Inflammatory macrophage treated with lipopolysaccharide for 1 hour (primary cell): ENCODE results near the gene THNSL1.
"Not testable (repeated sequence)": the region's sequence is repeated elsewhere in the genome, so short reads cannot be mapped to it uniquely, and the experiment has no call there.

ENCODE experiments used
- DNase-seq, 2 donors: peaks; one replicate each; pipeline ENCODE4 v3.0.0-alpha.2; 2020 to 2022

The THNSL1 gene, protein sequence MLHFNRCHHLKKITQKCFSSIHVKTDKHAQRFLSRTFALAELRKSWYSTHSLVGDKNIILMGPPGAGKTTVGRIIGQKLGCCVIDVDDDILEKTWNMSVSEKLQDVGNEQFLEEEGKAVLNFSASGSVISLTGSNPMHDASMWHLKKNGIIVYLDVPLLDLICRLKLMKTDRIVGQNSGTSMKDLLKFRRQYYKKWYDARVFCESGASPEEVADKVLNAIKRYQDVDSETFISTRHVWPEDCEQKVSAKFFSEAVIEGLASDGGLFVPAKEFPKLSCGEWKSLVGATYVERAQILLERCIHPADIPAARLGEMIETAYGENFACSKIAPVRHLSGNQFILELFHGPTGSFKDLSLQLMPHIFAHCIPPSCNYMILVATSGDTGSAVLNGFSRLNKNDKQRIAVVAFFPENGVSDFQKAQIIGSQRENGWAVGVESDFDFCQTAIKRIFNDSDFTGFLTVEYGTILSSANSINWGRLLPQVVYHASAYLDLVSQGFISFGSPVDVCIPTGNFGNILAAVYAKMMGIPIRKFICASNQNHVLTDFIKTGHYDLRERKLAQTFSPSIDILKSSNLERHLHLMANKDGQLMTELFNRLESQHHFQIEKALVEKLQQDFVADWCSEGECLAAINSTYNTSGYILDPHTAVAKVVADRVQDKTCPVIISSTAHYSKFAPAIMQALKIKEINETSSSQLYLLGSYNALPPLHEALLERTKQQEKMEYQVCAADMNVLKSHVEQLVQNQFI

DNA sequence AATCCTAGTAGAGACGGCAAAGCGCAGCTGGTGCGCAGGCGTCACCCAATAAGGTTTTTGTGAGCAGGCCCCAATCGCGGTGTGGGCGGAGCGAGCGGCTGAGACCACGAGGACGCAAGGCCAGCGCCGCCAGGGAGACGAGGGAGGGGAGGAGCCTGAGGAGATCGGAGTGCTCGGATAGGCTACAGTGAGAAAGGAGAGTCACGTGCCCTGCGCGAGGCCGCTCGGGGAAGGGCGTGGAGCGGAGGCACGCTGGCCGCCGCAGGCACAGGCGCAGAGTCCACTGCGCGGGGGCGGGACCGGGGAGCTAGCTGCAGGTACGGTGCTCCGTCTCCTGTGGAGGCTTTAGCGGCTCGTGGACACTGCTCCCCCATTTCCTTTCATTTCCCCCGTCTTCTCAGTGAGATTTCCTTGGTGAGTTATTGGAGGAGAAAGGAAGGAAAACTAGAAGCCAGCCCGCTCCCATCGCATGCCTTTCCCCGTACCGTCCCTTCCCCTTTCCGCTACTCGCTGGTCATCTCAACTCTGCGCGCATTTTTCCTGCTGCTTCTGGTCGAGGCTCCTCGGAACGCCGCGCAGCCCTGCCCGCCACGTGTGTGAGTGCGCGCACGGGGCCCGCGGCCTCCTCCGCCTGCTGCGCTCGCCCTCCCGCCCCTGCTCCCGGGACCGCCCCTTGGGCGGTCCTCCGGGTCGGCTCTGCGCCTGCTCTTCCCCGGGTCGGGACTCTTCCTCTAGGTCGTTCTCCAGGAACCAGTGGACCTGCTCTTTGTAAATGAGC lies at the start of gene THNSL1:
TSS of gene THNSL1 (plus strand) at position 237 of the 778 bp plus-strand sequence. CDS start 6,612 bp downstream, outside the sequence.
- peak; percentile 96 to 99 for DNase-seq

DNA sequence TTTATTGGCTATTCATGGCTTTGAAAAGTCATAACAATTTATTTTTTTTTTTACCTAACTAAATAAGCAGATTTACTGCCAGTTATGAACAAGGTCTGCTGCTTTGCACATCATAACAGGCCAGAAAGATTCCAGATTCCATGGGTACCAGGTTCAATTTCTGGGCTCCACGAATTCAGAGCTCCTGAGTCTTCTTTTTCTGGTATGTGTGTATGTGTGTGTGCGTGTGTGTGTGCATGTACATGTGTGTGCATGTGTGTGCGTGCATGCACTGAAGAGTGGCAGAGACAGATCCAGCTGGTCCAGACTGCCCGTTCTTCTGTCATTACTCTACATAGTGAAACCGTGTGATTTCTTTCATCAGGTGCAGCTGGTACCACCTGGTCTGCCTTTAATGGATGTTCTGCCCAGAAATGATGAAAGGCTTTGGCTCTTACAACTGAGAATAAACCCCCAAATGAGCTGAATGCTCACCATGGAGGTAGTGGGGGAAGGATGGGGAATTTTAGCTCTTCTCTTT lies 49.4 kb upstream of the THNSL1 start:
- no peak for DNase-seq

DNA sequence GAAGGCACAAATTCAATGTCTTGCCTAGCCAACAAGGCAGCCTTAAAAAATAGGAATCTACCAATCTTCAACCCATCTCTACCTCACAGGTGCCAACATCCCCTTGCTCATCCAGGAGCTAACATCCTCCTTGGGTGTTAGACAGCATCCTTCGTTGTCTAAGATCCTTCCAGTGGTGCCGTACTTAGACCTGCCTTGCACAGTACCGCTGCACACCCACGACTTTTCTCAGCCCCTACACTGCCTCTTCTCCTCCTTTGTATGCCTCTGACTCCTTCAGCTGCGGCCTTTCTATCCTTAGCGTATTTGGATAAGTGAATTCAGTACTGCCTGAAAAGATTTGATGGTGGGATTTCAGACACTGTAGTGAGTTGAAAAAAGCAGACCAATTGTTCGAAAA lies 48.1 kb upstream of the THNSL1 start:
- no peak for DNase-seq

DNA sequence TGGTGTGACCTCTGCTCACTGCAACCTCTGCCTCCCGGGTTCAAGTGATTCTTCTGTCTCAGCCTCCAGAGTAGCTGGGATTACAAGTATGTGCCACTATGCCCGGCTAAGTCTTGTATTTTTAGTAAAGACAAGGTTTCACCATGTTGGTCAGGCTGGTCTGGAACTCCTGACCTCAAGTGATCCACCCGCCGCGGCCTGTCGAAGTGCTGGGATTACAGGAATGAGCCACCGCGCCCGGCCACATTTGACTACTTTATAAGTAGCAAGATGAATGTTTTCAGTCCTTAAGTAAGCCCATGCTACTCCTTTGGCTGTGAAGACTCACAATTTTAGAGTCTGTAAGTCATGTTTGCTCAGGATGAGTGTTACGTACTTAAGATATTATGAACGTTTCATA lies 47.5 kb upstream of the THNSL1 start:
- DNase-seq, result not testable (repeated sequence)

DNA sequence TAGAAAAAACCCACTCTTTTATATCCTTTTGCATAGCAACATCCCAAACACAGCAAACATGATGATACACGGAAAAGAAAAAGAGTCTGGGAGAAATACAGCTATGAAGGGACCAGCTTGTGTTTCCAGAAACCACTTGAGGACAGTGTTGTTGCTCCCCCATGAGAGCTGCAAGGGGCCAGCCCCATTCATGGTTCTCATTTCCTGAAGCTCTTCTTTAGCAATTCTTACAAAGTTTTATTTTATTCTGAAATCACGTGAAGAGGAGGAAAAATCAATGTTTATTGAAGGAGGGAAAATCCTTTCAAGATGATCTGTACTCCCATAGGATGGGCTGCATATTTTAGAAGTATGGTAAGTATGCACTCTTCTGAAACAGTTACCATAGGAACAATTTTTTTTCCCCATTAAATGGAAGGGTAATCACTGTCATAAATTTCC lies 46.6 kb upstream of the THNSL1 start:
- DNase-seq, result no peak

DNA sequence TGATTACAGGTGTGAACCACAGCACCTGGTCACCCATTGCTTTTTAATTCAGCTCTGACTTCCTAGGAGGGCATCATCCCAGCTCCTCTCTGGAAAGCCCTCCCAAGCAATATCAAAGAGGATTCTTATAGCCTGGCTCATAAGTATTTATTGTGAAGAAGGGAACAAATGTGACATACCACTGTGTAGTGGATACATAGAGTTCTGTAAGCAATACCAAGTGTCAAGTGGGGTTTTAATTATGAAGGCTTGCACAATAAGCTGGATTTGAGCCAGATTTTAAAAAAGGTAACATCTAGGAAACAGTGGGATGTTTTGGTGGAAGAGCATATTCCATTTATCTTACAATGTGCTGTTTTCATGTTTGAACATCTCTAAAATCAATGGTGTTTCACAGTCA lies 45.0 kb upstream of the THNSL1 start:
- DNase-seq, result no peak

DNA sequence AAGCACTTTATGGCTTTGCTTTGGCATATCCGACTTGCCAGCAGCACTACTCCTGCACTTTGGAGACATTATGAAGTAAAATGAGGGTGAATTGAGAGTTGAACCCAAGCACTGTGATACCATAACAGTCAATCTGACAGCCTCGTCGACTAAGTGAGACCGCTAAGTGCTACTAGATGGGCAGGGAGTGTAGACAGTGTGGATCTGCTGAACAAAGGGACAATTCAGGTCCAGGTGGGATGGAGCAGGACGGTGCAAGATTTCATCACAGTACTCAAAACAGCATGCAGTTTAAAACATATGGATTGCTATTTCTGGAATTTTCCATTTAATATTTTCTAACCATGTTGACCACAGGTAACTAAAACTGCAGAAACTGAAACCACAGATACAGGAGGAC lies 43.2 kb upstream of the THNSL1 start:
- DNase-seq, result no peak

DNA sequence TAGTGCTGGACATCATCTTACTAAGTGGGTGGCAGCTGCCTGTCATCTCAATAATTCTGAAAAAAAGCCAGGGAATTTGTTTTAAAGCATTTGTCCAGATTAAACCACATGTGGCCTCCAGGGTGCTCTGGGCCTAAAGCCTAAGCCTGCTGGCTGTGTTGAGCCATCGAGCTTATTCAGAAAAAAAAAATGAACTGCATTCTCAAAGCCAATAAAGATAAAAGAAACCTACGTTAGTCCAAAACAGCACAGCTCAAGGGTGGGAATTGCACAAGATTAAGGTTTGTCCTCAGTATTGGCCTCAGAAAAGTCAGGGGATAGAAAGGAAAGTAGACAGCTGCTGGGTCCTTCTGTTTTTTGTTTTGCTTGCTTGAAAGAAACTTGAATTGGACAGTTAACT lies 41.4 kb upstream of the THNSL1 start:
- no peak for DNase-seq

DNA sequence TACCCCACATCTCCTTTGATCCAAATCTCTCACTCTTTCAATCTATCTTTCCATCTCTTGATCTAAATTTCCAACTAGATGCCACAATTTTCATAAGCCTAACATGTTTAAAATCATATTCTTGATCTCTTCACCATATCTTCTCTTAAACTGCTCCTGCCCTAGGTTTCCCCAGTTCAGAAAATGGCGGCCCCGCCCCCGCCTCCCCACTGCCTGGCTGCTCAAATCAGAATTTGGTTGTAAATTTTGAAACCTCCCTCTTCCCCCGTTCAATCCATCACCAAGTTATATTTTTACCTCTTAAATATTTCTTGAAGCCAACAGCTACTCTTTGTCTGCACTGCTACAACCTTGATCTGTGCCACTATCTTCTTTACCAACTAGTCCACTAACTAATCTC lies 36.7 kb upstream of the THNSL1 start:
- DNase-seq, result no peak

DNA sequence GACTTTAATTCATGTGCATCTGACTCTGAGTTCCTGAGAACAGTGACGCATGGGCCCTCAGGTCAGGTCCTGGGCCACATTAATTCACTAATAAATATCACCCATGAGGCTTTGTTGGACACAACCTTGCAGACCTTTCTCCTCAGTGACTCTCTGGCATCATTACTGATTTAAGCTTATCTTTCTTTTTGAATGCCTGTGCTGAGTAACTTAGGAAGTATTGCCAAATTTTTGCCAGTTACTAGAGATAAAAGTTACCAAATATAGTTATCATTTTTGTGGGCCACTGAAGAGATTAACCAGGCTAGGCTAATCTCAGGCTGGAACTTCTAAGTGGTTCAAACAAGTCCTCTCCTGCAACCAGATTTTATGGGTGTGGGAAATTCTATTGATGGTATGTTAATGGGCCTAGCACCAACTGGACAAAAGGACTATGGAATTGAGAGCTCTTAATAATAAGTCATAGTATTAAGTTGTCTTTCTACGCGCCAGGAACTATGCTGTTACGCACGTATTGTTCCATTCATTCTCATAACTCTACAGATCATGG lies 35.2 kb upstream of the THNSL1 start:
- DNase-seq, result no peak

DNA sequence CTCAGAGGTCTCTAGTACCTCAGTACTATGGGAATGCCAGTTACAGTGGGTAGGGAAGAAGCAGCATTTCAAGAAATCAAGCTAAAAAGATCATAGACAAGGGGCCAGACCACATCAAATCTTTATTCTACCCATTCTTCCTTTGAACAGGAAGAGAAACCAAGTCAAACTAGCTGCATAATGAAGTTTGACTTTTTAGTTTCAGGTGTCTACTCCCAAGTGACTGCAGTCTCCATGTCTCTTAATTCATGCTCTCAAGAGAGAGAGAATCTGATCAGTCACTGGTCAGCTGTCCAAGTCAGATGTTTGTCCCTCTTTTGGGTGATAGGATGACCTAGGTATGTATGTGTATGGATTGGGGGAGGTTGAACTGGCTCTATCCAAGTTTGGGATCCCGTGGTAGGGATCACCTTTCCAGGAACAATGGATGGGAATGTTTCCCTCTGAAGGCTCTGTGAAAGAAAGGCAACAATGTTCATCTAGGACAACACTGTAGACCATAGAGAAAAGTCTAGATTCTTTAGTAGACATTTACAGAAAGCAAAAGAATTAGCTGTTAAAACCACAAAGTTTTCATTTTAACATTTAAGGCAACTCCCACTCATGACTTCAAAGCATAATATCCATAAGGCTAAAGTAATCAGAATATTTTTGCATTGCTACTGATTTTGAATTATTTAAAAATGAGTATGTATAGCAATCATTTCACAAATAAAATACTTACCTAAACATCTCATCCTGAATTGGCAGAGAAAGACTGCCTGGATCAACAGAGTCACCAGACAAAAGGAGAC lies 33.9 kb upstream of the THNSL1 start:
- DNase-seq, result no peak

DNA sequence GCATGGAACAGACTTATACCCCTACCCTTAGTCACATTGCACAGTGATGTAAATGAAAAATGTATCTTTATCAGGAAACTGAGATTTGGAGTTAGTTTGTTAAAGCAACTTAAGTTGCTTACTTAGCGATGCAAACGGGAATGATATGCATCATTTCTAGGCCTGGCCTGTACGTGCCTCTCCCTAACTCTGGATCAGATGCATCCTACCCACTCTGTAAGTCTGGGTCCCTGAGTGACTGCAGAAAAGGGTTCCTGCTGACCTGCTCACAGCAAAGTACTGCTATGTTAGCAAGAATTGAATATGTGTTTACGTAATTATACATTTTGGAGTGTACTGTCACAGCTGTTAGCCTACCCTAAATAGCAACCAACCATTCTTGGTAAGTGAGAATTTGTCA lies 33.3 kb upstream of the THNSL1 start:
- no peak for DNase-seq

DNA sequence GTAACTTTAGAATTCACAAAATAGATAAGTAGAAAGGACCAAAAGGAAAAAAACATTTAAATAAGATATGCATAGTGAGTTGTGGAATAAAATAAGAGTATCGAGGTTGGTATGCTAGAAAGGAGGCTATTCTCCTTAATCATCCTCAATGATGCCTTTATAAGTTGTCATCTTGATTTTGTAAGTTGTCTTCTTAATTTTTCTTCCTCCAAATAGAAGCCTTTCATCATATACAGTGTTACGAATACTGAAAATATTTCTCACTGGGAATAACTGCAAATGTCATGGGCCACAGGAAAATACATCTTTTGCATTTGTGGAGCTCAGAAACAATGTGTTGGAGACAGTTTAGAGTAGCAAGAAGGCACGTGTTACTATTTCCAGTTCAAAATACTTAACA lies 32.5 kb upstream of the THNSL1 start:
- no peak for DNase-seq

DNA sequence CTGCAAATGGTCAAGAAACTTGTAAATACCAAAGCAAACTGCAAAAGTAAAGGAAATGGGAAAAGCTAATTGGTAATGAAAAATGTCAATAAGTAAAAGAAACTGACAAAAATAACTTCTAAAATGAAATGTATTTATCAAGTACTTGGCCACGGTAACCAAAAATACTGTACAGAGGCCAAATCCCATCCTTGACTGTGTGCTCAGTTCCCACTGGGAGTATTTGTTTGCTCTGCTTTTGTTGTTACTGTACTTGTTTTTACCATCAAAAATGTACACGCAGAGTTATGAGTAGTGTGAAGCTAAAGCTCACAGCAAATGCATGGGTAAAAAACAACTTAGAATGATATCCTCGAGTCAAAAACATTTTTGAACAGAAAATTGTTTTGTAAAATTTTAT lies 31.5 kb upstream of the THNSL1 start:
- no peak for DNase-seq

DNA sequence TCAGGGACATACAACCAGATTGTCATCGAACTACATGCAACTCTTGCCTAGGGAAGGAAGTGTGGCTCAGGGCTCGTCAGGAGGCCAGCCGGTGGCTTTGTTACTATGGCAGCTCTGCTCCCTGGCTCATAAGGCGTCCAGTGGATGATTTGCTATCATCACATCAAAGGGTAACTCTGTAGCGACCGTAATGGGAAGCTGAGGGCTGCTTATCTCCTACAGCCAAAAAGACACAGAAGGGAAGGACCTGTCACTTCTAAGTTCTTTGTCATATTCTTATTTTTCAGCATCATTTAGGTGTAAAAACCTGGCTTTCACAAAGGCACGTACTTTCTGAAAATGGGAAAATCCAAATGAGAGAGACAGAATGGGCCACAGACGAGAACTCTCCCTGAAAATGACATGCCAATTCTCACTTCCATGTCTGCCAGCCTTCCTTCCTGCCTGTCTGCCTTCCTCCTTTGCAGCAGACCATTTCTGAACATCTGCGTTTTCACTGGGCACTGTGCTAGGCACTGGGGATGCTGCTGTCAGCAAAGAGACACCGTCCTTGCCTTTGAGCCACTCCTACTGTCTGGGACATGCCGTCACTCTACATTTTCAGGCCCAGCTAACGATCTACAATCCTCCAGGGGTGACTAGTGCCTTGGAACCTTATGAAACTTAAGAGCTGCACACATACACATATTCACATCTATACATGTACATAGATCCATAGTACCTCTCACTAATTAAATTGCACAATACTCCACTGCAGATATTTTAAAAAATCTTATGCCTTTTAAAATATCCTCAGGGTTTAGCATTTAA lies 27.4 kb upstream of the THNSL1 start:
- no peak for DNase-seq

DNA sequence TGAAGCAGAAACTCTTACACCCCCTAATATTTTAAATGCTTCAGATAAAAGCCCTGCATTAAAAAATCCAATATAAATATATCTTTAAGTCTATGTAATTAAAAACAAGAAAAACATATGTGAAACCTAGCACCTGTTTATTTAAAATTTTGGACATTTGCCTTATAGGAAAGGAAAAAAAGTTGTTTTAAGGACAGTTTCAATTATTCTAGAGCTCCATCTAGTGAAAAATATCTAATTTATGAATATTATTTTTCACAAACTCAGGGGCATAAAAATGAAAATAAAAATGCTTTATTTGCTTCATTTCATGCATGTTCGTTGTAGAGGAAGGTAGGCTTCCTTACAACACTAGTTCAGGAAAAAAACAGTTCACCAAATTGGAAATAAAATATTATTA lies 26.5 kb upstream of the THNSL1 start:
- DNase-seq, result no peak

DNA sequence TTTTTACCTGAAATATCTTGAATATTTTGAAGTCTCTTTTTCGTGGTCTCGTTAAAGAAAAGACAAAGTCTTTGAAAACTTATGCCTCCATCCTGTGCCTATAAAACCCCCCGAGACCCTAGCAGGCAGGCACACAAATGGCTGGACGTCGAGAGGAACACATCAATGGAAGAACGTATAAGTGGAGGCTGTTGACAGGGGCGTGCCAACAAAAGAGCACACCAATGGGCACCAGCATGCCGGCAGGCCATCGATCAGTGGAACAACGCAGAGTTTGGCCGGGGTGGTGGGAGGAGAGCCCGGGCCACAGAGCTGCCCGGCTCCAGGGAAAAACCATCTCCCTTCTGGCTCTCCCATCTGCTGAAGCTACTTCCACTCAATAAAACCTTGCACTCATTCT lies 25.1 kb upstream of the THNSL1 start:
- no peak for DNase-seq

DNA sequence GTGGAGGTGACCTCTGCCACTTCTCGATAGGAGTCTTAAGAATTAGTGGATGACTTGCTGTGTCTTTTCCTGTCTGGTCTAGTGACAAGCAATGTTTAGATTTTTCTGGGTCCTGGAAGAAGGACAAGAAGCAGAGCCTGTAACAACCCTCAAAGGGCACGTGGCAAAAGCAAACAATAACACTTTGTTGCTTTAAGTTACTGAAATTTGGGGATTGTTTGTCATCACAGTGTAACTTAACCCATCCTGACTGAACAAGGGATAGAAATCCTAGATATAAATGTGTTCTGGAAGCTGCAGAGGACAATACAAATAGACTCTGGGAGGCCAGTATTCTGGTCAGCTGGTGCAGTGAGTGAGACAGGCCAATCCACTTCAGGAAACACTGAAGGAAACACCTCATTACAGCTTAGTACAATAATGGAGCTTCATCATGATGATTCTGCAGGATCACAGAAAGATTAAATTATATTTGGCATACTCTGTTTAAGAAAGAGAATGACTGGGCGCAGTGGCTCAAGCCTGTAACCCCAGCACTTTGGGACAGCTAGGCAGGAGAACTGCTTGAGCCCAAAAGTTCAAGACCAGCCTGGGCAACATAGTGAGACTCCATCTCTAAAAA lies 23.8 kb upstream of the THNSL1 start:
- DNase-seq, result no peak

DNA sequence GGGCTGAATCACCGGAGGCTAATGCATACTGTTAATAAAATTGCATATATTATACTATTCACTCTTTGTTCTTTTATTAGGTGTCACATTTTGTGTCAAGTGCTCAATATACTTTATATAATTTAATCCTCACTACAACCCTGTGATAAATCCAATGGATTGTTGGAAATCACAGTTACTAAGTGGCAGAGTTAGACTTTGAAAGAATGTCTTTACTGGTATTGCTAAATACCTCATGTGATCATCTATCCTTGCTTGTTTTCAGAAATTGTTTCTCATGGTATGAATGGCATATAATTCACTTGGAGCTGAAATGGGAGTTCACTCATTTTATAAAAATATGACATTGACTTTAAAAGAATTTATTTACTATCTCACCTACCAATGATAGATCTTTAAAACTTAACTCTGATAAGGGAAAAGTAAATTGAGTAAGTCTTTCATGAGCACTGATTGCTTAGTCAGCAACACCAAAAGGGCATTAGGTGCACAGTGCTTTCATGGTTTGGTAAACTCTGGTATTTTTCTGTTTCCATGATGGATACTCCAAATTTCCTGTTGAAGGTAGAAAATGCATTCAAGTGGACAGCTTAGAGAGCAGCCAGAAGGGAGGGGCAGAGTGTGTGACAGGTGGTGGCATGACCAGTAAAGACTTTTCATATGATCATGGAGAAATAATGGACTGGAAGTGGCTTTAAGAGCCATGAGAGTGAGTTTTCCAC lies 23.0 kb upstream of the THNSL1 start:
- no peak for DNase-seq

DNA sequence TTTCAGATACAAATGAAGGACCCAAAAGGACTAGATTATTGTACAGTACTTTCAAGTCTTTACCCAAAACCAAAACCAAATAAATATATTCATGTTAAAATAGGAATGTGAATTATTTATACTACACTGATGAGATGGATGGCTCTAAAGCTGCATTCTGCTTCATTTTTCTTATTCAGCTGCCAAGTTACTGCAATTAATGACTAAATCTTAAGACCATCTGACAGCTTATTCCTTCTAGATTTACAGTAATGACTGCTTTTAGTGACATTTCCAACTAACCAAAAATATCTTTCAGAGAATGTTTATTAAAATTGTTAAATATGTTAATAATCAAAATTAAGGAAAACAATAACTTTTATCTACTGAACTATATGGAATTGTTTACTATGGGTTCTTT lies 21.3 kb upstream of the THNSL1 start:
- no peak for DNase-seq
